KBM-7 (cell line): ENCODE data around the gene CNTNAP4.

Experiments used
- DNase-seq: peaks from one replicate; pipeline ENCODE4 v3.0.0-alpha.2; 2015
- in situ Hi-C: fragments of 300-500 bp; cut with MboI; formaldehyde crosslinking; loops from 2 replicates; pipeline ENCODE4 v1.14.3; 2020; ENCODE audit warnings: low sequenced_read_pairs, low pct_unique_long_range_greater_than_20kb, mixed read lengths

The CNTNAP4 gene

DNA sequence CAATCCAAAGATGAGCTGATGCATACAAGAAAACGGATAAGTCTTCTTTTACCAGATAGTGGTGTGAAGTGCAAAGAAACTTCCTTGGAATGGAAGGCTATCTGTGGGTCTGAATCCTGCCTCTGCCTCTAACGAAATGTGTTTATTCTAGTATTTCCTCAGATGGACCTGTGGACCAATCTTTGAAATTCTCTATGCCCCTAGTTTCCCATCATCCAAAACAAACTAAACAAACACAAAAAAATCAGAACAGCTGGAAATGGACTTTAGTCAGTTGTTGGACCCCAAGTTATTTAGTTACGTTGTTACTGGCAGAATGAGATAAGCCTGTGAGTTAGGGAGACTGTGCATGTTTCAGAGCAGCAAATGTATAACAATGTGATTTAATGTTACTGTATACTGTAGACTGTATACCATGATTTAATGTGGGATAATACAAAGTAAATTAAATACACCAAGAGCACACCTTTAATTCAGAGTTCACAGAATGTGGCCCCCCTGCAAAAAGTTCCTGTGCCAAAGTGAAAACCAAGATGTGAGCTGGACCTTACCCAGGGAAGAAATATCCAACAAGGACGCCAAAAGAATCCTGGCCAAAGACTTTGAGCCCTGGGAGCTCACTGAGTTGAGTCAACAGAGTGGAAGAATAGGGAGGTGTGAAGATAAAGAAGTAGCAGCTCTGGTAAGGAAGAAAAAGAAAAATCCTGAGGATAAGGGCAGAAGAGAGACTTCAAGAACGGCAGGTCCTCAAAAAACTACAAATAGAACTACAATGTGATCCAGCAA, 255.2 kb downstream of the CNTNAP4 start:
- DNase-seq = no peak
- in situ Hi-C loops = no loop called here

DNA sequence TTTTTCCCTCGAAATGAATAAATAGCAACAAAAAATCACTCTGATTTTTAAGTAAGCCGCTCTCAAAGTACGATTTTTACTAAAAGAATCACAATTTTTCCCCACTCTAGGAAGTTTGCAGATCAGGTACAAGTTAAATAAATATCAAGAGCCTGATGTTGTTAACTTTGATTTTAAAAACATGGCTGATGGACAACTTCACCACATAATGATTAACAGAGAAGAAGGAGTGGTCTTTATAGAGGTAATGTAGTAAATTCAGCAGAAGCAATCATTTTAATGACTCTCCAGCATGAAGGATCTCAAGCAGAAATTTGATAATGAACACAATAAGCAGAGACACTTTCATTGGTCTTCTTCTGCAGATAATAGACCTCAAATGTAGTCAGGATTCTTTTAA, 262.4 kb downstream of the CNTNAP4 start:
- in situ Hi-C loops = no loop called here
- no peak for DNase-seq

GRCh38 chr16:76541070-76541469, 263.9 kb downstream of the CNTNAP4 start:
- in situ Hi-C loops = no loop called here
- DNase-seq = no peak

DNA sequence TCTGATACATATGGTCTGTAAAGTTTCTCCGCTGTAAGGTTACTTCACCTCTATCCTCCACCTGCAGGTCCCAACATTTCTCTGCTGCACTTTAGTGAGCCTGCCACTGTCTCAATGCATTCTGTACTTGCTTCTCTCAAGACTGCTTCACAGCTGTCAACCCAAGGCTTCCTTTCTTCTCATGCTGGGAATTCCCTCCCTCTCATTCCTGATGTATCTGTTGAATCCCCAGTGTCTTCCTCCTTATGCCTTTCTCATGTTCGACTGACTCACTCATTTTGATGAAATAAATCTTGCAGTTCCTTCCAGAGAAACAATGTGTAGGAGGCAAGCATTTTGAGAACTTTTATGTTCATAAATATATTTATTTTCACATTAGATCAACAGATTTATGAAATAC, 288.3 kb downstream of the CNTNAP4 start:
- in situ Hi-C loops = no loop called here
- no peak for DNase-seq

GRCh38 chr16:76571755-76572154, 294.6 kb downstream of the CNTNAP4 start:
- DNase-seq = no peak
- in situ Hi-C loops = no loop called here

- in situ Hi-C loops = no loop called here
- no peak for DNase-seq
These were observed 296.1 kb downstream of the CNTNAP4 start for GRCh38 chr16:76573281-76573680.

DNA sequence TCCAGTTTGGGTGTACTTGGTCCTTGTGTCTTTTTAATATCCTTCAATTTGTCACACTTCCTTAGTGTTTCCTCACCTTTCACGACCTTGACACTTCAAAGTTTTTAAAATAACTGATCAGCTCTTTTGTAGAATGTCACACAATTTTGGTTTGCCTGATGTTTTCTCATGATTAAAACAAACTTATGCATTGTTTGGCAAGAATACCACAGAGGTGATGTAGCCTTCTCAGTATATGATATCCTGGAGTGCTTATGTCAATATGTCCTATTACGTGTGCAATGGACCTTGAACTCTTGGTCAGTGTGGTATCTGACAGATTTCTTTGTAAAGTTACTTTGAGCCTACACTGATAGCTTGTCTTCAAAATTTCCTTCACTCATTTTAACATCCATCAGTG, 297.4 kb downstream of the CNTNAP4 start:
- no peak for DNase-seq
- in situ Hi-C loops = no loop called here

DNA sequence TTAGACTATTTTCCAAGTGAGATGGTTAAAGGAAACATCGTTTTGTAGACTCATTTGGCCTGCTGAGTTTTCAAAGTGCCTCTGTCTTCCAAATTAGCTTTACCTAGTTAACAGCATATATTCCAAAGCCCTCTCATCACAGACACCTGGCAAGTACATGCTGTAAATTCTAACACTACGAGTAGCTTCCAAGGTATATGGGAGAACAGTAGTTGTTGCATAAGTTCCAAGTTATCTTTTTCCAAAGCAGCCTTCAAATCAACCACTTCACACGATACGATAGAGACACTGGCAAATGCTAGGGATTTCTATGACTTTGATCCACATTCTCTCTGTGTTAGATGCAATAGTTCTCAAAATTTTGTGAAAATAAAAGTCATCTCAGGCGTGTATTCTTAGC, 299.3 kb downstream of the CNTNAP4 start:
- DNase-seq = no peak
- in situ Hi-C loops = no loop called here

GRCh38 chr16:76577003-76577402, 299.8 kb downstream of the CNTNAP4 start:
- no peak for DNase-seq
- in situ Hi-C loops = no loop called here

DNA sequence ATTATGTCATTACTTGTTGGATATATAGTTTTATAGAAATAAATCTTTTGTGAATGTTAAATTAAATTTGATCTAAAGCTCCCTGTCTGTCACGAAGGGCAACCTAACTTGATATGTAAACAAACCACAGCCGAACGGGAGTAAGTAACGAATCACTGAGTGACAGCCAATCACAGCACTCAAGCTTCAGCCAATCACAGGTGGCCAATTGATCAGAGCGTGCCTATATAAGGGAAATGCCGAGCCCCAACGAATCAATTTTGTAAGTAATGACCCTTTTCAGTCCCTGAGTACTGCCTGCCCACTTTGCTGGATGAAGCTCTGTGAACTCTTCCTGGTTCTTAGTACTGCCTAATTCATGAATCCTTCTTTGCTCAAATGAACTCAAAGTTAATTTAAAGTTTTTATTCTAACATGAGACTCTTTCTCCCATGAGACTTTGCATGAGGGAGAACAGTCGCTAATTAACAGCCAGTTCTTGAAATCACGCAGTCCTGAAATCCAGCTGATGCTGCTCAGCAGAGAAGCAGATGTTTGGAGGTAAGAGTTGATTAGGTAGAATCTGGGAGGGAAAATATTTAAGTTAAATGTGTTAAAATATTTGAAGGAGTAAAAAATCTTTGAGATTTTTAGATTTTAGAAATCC, 302.2 kb downstream of the CNTNAP4 start:
- in situ Hi-C loops = no loop called here
- no peak for DNase-seq

DNA sequence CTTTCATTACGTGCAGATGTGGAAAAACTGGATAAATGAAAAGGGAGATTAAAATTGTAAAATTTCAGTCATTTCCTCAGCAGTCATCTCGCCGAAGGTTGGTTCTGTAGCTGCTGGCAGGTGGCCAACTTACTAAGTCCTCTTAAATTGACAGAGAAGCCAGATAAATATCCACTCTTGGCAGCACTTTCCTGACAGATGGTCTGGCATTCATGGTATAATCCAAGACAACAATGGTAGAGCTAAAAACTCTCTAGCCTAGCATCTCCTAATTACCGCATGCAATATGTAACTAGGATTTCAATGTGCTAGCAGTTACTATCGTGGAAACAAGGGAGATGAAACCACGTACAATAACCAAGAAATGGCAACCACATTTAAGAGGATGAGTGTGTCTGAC, 306.3 kb downstream of the CNTNAP4 start:
- DNase-seq = no peak
- in situ Hi-C loops = no loop called here

DNA sequence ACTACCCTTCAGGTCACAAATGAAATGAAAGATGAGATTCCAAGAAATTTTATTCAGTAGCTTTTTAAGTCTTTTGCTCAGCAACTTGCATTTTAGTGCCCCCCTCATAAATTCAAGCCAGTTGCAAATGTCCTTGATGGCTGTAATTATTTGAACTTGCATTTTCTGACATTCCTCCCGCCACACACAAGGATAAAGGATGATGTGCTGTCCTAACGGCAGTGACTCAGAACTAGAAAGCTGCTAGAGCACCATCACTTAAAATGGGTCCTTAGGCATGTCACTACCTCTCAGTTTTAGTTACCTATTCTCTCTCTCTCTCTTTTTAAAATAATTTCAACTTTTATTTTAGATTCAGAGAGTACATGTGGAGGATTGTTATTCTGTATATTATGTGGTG, 306.7 kb downstream of the CNTNAP4 start:
- no peak for DNase-seq
- in situ Hi-C loops = no loop called here

DNA sequence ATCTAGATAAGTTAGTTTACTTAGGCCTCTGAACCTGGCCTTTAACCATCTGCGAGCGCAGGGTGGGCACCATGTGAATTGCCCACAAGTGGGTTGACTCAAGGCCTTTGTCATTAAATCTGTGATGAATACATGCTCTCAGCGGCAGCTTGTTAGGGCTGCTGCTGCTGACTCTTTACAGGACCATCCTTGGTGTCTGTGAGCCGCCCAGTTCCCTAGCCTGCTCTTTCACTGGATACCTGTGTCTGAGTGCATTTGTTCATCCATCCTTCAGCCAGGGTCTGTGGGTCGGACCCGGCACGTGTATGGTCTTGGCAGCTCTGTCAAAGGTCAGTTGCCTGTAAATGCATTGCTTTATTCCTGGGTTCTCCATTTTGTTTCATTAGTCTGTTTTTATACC, 321.3 kb downstream of the CNTNAP4 start:
- in situ Hi-C loops = no loop called here
- DNase-seq = no peak

DNA sequence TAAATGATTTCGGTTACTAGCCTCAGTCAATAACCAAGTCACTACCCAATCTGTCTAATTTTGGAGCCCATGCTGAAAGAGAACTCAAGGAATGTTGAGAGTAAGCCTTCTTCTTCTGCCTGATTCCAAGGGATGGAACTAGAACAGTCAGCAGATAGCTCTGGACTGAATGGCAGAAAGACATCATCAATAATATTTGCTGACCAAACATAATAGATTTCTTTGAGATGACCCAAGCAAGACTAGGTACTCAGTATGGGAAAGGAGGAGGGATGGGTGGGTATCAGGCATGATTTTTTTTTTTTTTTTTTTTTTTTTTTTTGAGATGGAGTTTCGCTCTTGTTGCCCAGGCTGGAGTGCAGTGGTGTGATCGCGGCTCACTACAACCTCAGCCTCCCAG, 330.1 kb downstream of the CNTNAP4 start:
- DNase-seq = no peak
- in situ Hi-C loops = no loop called here
